ENCODE results near the gene OR14C36. TPM values are rescaled to one million over a fixed set of nuclear protein-coding genes. Genes with fewer than 3 reads are reported as not detected.

The OR14C36 gene
- total RNA-seq, 4 donors from 2014 or later = not detected

GRCh38 chr1:248324468-248324867, 24.1 kb upstream of the OR14C36 start, which contains the start of gene OR2M7:
TSS of gene OR2M7 (minus strand) at chr1:248324568. CDS start at chr1:248324568, 0 bp downstream.
- ATAC-seq = no peak
- no peaks in the 10 kb centered on the region for H3K4me1 ChIP-seq
- WGBS, 2 donors (ENCODE audit: low coverage in 1 of 2) = 77 to 92% methylated on average over 1 of the region's 1 CpG
- no peaks in the 10 kb centered on the region for H3K36me3 ChIP-seq
- H3K27me3 ChIP-seq = no peaks in the 10 kb centered on the region
- no peak within 1 kb of the TSS for H3K27ac ChIP-seq
- TF ChIP-seq POLR2A (IDR thresholded peaks at IDR 0.05) (no peak), POLR2AphosphoS5 (IDR thresholded peaks at IDR 0.05) (no peak), CTCF (IDR thresholded peaks at IDR 0.05) (no peak), EP300 (IDR thresholded peaks at IDR 0.05) (no peak)
- no peak within 1 kb of the TSS for H3K4me3 ChIP-seq
- H3K9me3 ChIP-seq = no peaks in the 10 kb centered on the region

- no peak for ATAC-seq
- H3K27ac ChIP-seq = no peak overlapping the region
- no peaks in the 10 kb centered on the region for H3K9me3 ChIP-seq
- 38 to 59% methylated on average over 3 of the region's 3 CpGs for WGBS, 2 donors (ENCODE audit: low coverage in 1 of 2)
- no peak overlapping the region for H3K4me3 ChIP-seq
- no peaks in the 10 kb centered on the region for H3K36me3 ChIP-seq
- no peaks in the 10 kb centered on the region for H3K27me3 ChIP-seq
- TF ChIP-seq POLR2A (IDR thresholded peaks at IDR 0.05) (no peak), EP300 (IDR thresholded peaks at IDR 0.05) (no peak), POLR2AphosphoS5 (IDR thresholded peaks at IDR 0.05) (no peak), CTCF (IDR thresholded peaks at IDR 0.05) (no peak)
- H3K4me1 ChIP-seq = no peaks in the 10 kb centered on the region
These were observed 5.1 kb upstream of the OR14C36 start for GRCh38 chr1:248343451-248343850.

- WGBS, 2 donors (ENCODE audit: low coverage in 1 of 2) = 57 to 64% methylated on average over 3 of the region's 3 CpGs
- H3K4me1 ChIP-seq = no peaks in the 10 kb centered on the region
- H3K27me3 ChIP-seq = peaks cover 7% of the 10 kb centered on the region
- ATAC-seq = no peak
- no peak overlapping the region for H3K4me3 ChIP-seq
- H3K36me3 ChIP-seq = no peaks in the 10 kb centered on the region
- no peak overlapping the region for H3K27ac ChIP-seq
- peaks cover 0 to 8% (median 0%) of the 10 kb centered on the region in 3 donors for H3K9me3 ChIP-seq
- TF ChIP-seq POLR2A (IDR thresholded peaks at IDR 0.05) = no peak
- no peak for TF ChIP-seq POLR2AphosphoS5 (IDR thresholded peaks at IDR 0.05)
- no peak for TF ChIP-seq CTCF (IDR thresholded peaks at IDR 0.05)
- no peak for TF ChIP-seq EP300 (IDR thresholded peaks at IDR 0.05)
These were observed 10.8 kb downstream of the OR14C36 start for GRCh38 chr1:248359415-248359814.

- no peak for ATAC-seq
- WGBS, 2 donors (ENCODE audit: low coverage in 1 of 2) = 20 to 29% methylated on average over 2 of the region's 3 CpGs
- H3K36me3 ChIP-seq = no peaks in the 10 kb centered on the region
- peaks cover 7% of the 10 kb centered on the region for H3K27me3 ChIP-seq
- peaks cover 0 to 16% (median 0%) of the 10 kb centered on the region in 3 donors for H3K9me3 ChIP-seq
- H3K4me3 ChIP-seq = no peak within 1 kb of the TSS
- H3K4me1 ChIP-seq = no peaks in the 10 kb centered on the region
- no peak within 1 kb of the TSS for H3K27ac ChIP-seq
- TF ChIP-seq CTCF (IDR thresholded peaks at IDR 0.05) (no peak), POLR2AphosphoS5 (IDR thresholded peaks at IDR 0.05) (no peak), POLR2A (IDR thresholded peaks at IDR 0.05) (no peak), EP300 (IDR thresholded peaks at IDR 0.05) (no peak)
These were observed 12.6 kb downstream of the OR14C36 start, which contains the start of gene OR2T4 for GRCh38 chr1:248361121-248361715. TSS of gene OR2T4 (plus strand) at chr1:248361665. CDS start at chr1:248361665, 0 bp downstream.

- Histone ChIP-seq H3K4me3 (no peak overlapping the region), H3K36me3 (no peaks in the 10 kb centered on the region), H3K27me3 (peaks cover 4% of the 10 kb centered on the region), H3K27ac (no peak overlapping the region), H3K9me3 (peaks cover 0 to 16% (median 0%) of the 10 kb centered on the region in 3 donors), H3K4me1 (no peaks in the 10 kb centered on the region)
- ATAC-seq = no peak
- no peak for TF ChIP-seq EP300 (IDR thresholded peaks at IDR 0.05)
- no peak for TF ChIP-seq POLR2AphosphoS5 (IDR thresholded peaks at IDR 0.05)
- no peak for TF ChIP-seq CTCF (IDR thresholded peaks at IDR 0.05)
- TF ChIP-seq POLR2A (IDR thresholded peaks at IDR 0.05) = no peak
These were observed 18.0 kb downstream of the OR14C36 start for GRCh38 chr1:248366609-248367008.
